ENCODE data around the gene PAPPA.

DNA sequence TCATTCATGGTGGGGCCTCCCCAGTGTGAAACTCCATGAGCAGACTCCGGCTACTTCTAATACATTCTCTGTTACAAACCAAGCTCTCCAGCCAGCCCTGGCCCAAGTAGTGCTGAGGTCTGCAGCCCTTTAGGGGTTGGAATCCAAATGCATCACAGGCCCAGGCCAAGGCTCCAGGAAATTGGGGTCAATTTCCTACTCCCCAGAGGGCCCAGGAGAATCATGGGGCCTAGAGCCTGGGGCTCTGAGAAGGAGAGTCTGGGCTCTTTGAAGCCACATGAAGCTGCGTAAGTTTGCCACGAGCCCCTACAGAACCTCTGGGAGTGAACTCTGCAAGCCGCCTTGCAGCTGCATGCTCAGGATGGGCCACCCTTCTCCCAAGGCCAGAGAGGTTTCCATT, 206.4 kb downstream of the PAPPA start:
- TF ChIP-seq, protein P1, sequence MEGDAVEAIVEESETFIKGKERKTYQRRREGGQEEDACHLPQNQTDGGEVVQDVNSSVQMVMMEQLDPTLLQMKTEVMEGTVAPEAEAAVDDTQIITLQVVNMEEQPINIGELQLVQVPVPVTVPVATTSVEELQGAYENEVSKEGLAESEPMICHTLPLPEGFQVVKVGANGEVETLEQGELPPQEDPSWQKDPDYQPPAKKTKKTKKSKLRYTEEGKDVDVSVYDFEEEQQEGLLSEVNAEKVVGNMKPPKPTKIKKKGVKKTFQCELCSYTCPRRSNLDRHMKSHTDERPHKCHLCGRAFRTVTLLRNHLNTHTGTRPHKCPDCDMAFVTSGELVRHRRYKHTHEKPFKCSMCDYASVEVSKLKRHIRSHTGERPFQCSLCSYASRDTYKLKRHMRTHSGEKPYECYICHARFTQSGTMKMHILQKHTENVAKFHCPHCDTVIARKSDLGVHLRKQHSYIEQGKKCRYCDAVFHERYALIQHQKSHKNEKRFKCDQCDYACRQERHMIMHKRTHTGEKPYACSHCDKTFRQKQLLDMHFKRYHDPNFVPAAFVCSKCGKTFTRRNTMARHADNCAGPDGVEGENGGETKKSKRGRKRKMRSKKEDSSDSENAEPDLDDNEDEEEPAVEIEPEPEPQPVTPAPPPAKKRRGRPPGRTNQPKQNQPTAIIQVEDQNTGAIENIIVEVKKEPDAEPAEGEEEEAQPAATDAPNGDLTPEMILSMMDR (IDR thresholded peaks at IDR 0.05): no peak
- no peak for TF ChIP-seq POLR2A (IDR thresholded peaks at IDR 0.05)

Measured in uterus (tissue), 2 donors.